Left lung (tissue), 10 donors: Measurements from ENCODE around the gene ATP10A. TPM values are rescaled to one million over a fixed set of nuclear protein-coding genes. Genes with fewer than 3 reads are reported as not detected.

Experiments
- ATAC-seq: fragments of 200-7000 bp; cut with Tn5 transposase; one replicate; pipeline ENCODE4 v1.9.1; 2020; ENCODE audit warnings: moderate library complexity
- DNase-seq, 4 donors: peaks; one replicate each; pipeline ENCODE4 v3.0.0-alpha.2; 2013 to 2020
- H3K27ac ChIP-seq, 2 donors: fragments of 200-600 bp; sonication (generic) in 1 of 2; one replicate each; pipeline versions ENCODE4 v1.5.0 to v1.8.0; 2020 to 2021
- H3K27me3 ChIP-seq, 2 donors: fragments of 200-600 bp; sonication (generic) in 1 of 2; one replicate each; pipeline versions ENCODE4 v1.5.0 to v1.8.0; 2020 to 2021
- H3K36me3 ChIP-seq, 2 donors: fragments of 200-600 bp; sonication (generic) in 1 of 2; one replicate each; pipeline versions ENCODE4 v1.5.0 to v1.8.0; 2020 to 2021
- H3K4me1 ChIP-seq, 2 donors: fragments of 200-600 bp; one replicate each; pipeline ENCODE4 v1.8.0; 2021
- H3K4me3 ChIP-seq, 2 donors: fragments of 200-600 bp; sonication (generic) in 1 of 2; one replicate each; pipeline versions ENCODE4 v1.5.0 to v1.8.0; 2020 to 2021; ENCODE audit warnings: mild to moderate bottlenecking in 1 of 2
- H3K9me3 ChIP-seq, 2 donors: fragments of 200-600 bp; sonication (generic) in 1 of 2; one replicate each; pipeline versions ENCODE4 v1.5.0 to v1.8.0; 2020 to 2021
- intact Hi-C, 2 donors: fragments of 100-400 bp; cut with DNase I; formaldehyde crosslinking; loops; one replicate each; pipeline versions ENCODE4 v1.11.2 to v1.14.2; 2022
- polyA plus RNA-seq, 6 donors: library from polyadenylated mRNA; unstranded; fragments of 120-200 nt; gene quantifications; one replicate each; pipeline ENCODE4 v1.2.1, GENCODE V29; 2013; ENCODE audit not compliant: insufficient read length in 6 of 6
- total RNA-seq, 2 donors: library from RNA; stranded (reverse); fragmentation: NEBNext Ultra II Directional; extraction: Animal tissue kit (Norgen Biotek cat#: 25700); gene quantifications; one replicate each; pipeline ENCODE4 v1.2.1, GENCODE V29; 2021
- TF ChIP-seq, protein P1 (sequence below), 2 donors: fragments of 200-600 bp; sonication (generic) in 1 of 2; IDR thresholded peaks; one replicate each; pipeline versions ENCODE4 v1.5.0 to v1.8.0; 2021; ENCODE audit warnings: antibody characterized with exemption in 2 of 2
- donor health status: DM: no; HTN: yes; CAD: no.
- donor health status: DM: no; HTN: no; CAD: no.

Gene ATP10A
- total and polyA plus RNA-seq, 8 donors: 0.70 to 46.1 (median 0.87) TPM

- H3K27ac ChIP-seq: no peak overlapping the region
- H3K4me3 ChIP-seq: no peak overlapping the region
- no peaks in the 10 kb centered on the region for H3K27me3 ChIP-seq
- peaks cover 0 to 11% of the 10 kb centered on the region in 2 donors for H3K36me3 ChIP-seq
- H3K4me1 ChIP-seq: no peaks in the 10 kb centered on the region
- TF ChIP-seq, protein P1, sequence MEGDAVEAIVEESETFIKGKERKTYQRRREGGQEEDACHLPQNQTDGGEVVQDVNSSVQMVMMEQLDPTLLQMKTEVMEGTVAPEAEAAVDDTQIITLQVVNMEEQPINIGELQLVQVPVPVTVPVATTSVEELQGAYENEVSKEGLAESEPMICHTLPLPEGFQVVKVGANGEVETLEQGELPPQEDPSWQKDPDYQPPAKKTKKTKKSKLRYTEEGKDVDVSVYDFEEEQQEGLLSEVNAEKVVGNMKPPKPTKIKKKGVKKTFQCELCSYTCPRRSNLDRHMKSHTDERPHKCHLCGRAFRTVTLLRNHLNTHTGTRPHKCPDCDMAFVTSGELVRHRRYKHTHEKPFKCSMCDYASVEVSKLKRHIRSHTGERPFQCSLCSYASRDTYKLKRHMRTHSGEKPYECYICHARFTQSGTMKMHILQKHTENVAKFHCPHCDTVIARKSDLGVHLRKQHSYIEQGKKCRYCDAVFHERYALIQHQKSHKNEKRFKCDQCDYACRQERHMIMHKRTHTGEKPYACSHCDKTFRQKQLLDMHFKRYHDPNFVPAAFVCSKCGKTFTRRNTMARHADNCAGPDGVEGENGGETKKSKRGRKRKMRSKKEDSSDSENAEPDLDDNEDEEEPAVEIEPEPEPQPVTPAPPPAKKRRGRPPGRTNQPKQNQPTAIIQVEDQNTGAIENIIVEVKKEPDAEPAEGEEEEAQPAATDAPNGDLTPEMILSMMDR (IDR thresholded peaks at IDR 0.05): peak; percentile 55 to 58
- peak; percentile 88 for ATAC-seq
- DNase-seq: peak in 1 of 4 donors; percentile 87
- intact Hi-C loops: no loop called here
- H3K9me3 ChIP-seq: no peaks in the 10 kb centered on the region
These were observed 152.9 kb downstream of the ATP10A start for GRCh38 chr15:25710184-25710583.

DNA sequence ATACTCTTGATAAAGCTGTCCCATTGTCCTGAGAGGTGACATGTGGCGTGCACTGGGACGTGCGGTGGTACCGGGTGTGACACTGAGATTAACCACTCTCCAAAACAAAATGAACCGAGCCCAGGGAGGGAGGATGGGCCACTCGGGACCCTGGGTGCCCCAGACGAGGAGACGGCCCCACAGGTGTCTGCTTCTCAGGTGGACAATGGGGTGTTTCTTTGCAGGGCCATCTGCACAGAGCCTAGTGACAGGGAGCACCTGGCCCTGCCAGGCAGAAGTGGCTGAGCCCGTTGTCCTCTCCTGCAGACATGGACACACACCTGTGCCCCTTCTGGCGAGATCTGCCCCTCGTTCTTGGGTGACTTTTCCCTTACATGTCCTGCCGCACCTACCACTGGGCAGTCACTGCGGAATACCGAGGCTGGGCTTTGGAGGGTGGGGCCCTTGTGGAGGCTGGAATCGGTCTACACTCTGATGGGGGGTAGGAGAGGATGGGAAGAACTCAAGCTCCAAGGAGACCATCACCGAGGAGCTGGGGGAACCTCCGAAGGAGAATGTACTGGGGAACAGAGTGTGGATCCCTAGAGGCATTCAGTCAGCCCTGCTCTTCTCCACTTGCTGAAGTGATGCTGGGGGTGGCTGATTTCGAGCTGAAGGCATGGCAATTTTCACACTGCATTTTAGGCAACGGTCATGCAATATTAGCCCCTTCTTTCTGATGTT, 153.5 kb downstream of the ATP10A start:
- Histone ChIP-seq H3K27ac (no peak overlapping the region), H3K36me3 (peaks cover 0 to 11% of the 10 kb centered on the region in 2 donors), H3K4me1 (no peaks in the 10 kb centered on the region), H3K9me3 (no peaks in the 10 kb centered on the region), H3K4me3 (no peak overlapping the region), H3K27me3 (no peaks in the 10 kb centered on the region)
- DNase-seq: no peak
- ATAC-seq: no peak
- TF ChIP-seq, protein P1 (IDR thresholded peaks at IDR 0.05): no peak
- intact Hi-C loops: no loop called here

DNA sequence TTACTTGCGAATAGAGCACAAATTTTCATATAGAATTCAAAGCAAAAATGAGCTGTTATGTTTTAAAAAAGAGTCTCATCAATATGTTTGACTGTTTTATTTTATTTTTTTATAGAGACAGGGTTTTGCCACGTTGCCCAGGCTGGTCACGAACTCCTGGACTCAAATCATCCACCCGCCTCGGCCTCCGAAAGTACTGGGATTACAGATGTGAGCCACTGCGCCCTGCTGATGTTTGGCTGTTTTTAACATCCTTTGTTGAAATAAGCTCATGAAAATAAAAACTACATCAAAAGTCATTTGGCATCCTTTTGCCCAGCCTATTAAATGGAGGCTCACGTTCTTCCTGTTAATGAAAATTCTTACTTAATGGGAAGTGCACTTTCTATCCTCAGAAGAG, 154.7 kb downstream of the ATP10A start:
- DNase-seq (no peak), ATAC-seq (no peak)
- Histone ChIP-seq H3K4me1 (no peaks in the 10 kb centered on the region), H3K27me3 (no peaks in the 10 kb centered on the region), H3K36me3 (peaks cover 0 to 4% of the 10 kb centered on the region in 2 donors), H3K4me3 (no peak overlapping the region), H3K27ac (no peak overlapping the region), H3K9me3 (no peaks in the 10 kb centered on the region)
- intact Hi-C loops: no loop called here
- TF ChIP-seq, protein P1 (IDR thresholded peaks at IDR 0.05): no peak

DNA sequence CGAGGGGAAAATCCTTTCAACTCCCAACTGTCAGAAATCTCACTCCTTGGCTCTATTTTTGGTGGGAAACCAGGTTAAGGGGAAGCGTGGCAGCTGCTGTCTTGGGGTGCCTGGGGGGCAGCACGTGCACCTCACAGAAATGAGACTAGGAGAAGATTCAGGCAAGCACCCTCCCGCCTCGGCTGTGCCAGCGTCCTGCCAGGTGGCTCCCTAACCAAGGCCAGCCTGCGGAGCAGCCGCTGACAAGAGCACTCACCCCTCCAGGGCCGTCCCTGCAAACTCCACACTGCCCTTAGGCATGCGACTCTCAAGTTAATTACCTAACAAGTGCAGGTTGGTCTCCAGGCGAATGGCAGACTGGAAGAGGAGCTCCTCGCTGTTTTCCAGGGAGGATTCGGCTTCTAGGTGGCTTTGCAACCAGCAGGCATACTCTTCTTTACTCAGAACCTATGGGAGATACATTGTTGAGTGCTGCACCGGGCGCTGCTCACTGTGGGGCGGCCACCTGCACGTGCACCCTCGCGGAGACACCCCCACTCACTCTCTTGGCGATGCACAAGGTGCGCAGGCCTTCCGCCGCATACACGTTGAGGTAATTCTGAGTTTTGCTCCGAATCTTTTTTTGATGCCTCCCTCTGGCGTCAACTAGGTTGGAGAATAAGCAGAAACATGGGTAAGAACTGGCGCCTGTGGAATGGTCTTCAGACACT, 155.3 kb downstream of the ATP10A start:
- intact Hi-C loops: no loop called here
- Histone ChIP-seq H3K27me3 (no peaks in the 10 kb centered on the region), H3K9me3 (no peaks in the 10 kb centered on the region), H3K27ac (no peak overlapping the region), H3K4me1 (no peaks in the 10 kb centered on the region), H3K36me3 (peaks cover 0 to 2% of the 10 kb centered on the region in 2 donors), H3K4me3 (no peak overlapping the region)
- TF ChIP-seq, protein P1 (IDR thresholded peaks at IDR 0.05): no peak
- DNase-seq (no peak), ATAC-seq (no peak)

DNA sequence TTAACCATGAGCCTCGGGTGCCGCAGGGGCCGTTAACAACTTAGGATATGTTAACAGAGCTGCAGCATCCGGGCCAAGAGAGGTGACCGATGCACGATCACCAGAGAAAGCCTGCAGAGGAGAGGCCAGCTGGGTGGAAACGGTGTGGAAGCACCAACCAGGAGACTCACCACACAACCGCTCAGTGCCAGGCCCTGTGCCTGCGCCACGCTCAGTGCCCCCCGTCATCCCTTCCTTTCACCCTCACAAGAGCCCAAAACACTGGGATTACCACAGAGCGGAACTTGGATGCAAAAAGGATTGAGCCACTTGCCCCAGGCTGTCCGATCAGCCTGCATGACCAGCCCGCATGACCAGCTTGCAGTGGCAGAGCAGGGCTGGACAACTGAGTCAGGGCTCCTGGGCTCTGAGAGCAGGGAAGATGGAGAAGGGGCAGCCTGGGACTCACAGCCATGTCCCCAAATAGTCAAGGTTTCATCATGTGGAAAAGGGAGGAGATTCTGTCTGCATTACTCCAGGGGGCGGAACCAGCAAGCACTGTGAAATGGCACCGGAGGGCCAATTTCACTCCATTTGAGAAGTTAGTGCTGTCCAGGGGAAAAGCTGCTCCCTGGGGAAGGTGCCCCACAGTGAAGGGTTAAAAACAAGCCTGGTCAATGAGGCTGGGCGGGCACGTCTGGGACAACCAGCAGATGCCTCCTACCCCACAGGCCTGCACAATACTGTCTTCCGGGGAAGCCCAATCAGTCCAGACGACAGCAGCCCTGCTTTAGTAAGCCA, 156.8 kb downstream of the ATP10A start:
- TF ChIP-seq, protein P1 (IDR thresholded peaks at IDR 0.05): no peak
- no peak for DNase-seq
- intact Hi-C loops: no loop called here
- no peaks in the 10 kb centered on the region for H3K4me1 ChIP-seq
- no peaks in the 10 kb centered on the region for H3K36me3 ChIP-seq
- H3K4me3 ChIP-seq: no peak overlapping the region
- H3K27me3 ChIP-seq: no peaks in the 10 kb centered on the region
- no peaks in the 10 kb centered on the region for H3K9me3 ChIP-seq
- ATAC-seq: no peak
- no peak overlapping the region for H3K27ac ChIP-seq
